ENCODE measurements around the gene RNASET2. TPM values are rescaled to one million over a fixed set of nuclear protein-coding genes. Genes with fewer than 3 reads are reported as not detected.

The RNASET2 gene
- total RNA-seq, 4 donors from 2014 or later: 65.6 to 169 (median 81.4) TPM

GRCh38 chr6:166905013-166905412 lies 51.3 kb downstream of the RNASET2 start:
- Histone ChIP-seq H3K4me3 (no peak overlapping the region), H3K4me1 (peaks cover 0 to 9% (median 0%) of the 10 kb centered on the region in 4 donors), H3K27me3 (no peaks in the 10 kb centered on the region), H3K36me3 (no peaks in the 10 kb centered on the region), H3K27ac (no peak overlapping the region), H3K9me3 (no peaks in the 10 kb centered on the region)
- no peak for DNase-seq
- TF ChIP-seq POLR2A (IDR thresholded peaks at IDR 0.05) (no peak), CTCF (IDR thresholded peaks at IDR 0.05) (no peak)

DNA sequence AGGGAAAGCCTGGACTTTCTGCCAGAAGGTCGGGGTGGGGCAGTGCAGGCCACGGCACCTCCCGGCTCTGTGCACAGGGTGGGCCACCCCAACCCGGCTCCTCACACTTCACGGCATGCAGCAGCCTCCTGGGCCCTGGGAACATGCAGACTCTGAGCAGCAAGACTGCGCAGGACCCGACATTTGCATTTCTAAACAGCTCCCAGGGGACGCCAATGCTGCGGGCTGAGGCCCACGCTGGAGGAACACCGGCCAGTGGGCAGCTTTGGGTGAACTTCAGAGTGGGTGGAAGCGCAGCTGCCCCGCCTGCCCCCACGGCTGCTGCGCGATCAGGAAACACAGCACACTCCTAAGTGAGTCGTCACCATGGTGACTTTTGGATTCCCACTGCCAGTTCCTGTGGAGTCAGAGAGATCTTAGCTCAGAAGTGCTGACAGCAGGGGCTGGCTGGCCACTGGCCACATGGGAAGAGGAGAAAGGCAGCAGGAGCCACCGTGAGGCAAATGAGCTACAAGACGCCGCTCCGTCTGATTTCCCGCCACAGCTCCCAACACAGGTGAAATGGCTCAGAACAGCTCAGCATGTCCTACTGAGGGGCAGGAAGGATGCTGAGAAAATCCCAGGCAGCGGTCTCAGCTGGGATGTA lies 52.1 kb downstream of the RNASET2 start:
- peak in 1 of 3 donors; percentile 44 for DNase-seq
- TF ChIP-seq POLR2A (IDR thresholded peaks at IDR 0.05) (no peak), CTCF (IDR thresholded peaks at IDR 0.05) (no peak)
- H3K27me3 ChIP-seq: no peaks in the 10 kb centered on the region
- H3K9me3 ChIP-seq: no peaks in the 10 kb centered on the region
- H3K4me3 ChIP-seq: no peak overlapping the region
- H3K4me1 ChIP-seq: peaks cover 0 to 9% (median 0%) of the 10 kb centered on the region in 4 donors
- no peak overlapping the region for H3K27ac ChIP-seq
- no peaks in the 10 kb centered on the region for H3K36me3 ChIP-seq

DNA sequence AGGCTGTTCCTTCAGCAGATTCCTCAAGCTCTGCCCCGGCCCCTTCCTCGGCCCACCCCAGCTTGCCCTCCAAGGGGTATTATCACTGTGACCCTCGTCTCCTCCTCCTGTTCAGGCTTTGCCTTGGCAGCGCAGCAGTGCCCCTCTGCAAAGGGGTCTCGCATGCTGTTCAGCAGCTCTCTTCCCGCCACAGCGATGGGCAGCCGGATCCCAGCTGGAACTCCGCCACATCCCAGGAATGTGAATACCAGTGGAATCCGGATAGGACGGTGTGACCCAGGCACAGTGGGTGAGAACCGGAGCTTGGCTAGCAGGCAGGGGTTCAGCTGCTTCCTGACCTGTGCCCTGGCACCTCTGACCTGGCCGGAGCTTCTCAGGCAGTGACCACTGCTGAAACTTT lies 52.9 kb downstream of the RNASET2 start:
- no peak overlapping the region for H3K27ac ChIP-seq
- H3K36me3 ChIP-seq: no peaks in the 10 kb centered on the region
- no peaks in the 10 kb centered on the region for H3K9me3 ChIP-seq
- TF ChIP-seq CTCF (IDR thresholded peaks at IDR 0.05) (no peak), POLR2A (IDR thresholded peaks at IDR 0.05) (no peak)
- H3K27me3 ChIP-seq: no peaks in the 10 kb centered on the region
- no peak for DNase-seq
- peaks cover 0 to 9% (median 0%) of the 10 kb centered on the region in 4 donors for H3K4me1 ChIP-seq
- no peak overlapping the region for H3K4me3 ChIP-seq

DNA sequence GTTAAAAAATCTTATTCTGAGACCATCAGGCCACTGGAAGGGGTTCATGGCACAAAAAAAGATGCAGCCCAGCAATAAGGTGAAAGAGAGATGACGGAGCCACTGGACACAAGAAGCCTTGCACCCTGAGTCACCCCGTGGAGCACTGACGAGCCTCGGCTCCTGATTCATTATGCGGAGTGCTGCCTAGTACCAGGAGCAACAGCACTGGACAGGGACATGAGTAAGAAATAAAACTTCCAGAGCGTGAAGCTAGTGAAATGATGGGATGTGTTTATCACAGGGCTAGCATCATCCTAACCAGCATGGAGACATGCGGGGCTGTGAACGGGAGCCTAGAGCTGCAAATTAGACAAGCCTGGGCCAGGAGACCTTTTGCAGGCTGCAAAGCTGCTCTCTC lies 53.3 kb downstream of the RNASET2 start:
- Histone ChIP-seq H3K4me3 (no peak overlapping the region), H3K27me3 (no peaks in the 10 kb centered on the region), H3K27ac (no peak overlapping the region), H3K9me3 (no peaks in the 10 kb centered on the region), H3K4me1 (peaks cover 0 to 9% (median 0%) of the 10 kb centered on the region in 4 donors), H3K36me3 (no peaks in the 10 kb centered on the region)
- DNase-seq: no peak
- TF ChIP-seq POLR2A (IDR thresholded peaks at IDR 0.05) (no peak), CTCF (IDR thresholded peaks at IDR 0.05) (no peak)

DNA sequence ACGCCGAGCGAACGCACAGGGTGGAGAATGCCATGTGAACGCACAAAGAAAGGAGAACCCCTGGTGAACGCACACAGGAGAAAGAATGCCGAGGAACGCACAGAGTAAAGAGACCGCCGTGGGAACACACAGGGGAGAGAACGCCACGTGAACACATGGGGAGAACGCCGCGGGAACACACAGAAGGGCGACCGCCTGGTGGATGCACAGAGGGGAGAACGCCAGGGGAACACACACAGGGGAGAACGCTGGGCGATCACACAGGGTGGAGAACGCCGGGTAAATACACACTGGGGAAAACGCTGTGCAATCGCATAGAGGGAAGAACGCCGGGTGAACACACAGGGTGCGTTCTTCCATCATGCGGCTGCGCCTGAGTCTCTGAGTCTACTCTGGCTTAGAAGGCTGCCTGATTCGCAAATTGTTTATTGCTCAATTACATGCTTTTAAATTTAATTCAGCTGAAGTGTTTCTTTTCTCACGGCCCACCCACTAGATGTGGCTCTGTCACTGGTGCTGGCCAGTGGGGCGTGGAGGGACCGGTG lies 54.1 kb downstream of the RNASET2 start:
- no peaks in the 10 kb centered on the region for H3K9me3 ChIP-seq
- no peak overlapping the region for H3K27ac ChIP-seq
- TF ChIP-seq CTCF (IDR thresholded peaks at IDR 0.05) (no peak), POLR2A (IDR thresholded peaks at IDR 0.05) (no peak)
- H3K36me3 ChIP-seq: no peaks in the 10 kb centered on the region
- DNase-seq: no peak
- H3K27me3 ChIP-seq: no peaks in the 10 kb centered on the region
- peaks cover 0 to 2% (median 0%) of the 10 kb centered on the region in 4 donors for H3K4me1 ChIP-seq
- no peak overlapping the region for H3K4me3 ChIP-seq

Data from Peyer's patch (tissue), 4 donors.